ENCODE results near the gene HLA-E. TPM values are rescaled to one million over a fixed set of nuclear protein-coding genes. Genes with fewer than 3 reads are reported as not detected.
"Not testable (repeated sequence)": the region's sequence is repeated elsewhere in the genome, so short reads cannot be mapped to it uniquely, and the experiment has no call there.

The HLA-E gene
- total and polyA plus RNA-seq, 2 donors (not counting 3 experiments of a cell fraction or from before 2014, with no cell fraction given), result 271 to 298 TPM

DNA sequence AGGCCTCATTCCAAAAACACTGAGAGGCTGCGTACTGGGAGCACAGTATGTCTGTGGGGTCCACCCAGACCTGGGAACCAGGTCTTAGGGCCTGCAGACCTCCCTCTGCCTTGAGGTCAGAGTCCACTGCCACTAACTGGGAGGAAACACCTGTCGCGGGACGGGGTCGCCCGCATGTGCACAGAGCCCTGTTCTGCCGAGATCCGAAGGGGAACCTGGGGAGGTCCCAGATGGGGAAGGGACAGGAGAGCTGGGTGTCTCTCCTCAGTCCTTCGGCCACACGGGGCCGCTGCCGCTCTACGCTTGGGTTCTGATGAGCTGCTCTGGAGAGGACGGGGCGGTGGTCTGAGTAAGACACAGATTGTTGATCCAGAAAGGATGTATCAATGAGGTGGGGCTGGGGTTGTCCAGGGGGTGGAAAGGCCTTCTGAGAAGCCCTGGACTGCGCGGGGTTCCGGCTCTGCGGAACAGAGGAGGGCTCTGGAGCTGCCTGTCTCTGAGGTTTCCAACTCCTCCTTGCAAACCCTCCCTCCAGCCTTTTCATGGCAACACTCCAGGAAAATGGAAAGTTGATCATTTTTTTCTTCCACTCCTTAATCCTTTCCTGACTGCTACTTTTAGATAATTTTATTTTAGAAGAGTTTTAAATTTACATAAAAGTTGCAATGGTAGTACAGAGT lies 7.2 kb upstream of the HLA-E start:
- H4K20me1 ChIP-seq (replicated peaks; ENCODE audit: control insufficient read depth, extremely low read depth, insufficient read depth, low read length); BruUV-seq (replicated peaks); H3K36me3 ChIP-seq (ENCODE audit: control insufficient read depth in 2 of 2, extremely low read depth in 1 of 2, insufficient read depth in 2 of 2, low read length in 2 of 2); H3K9me3 ChIP-seq (replicated peaks; ENCODE audit: control insufficient read depth, insufficient read depth, low read length); dilution Hi-C loops (cut with MboI; ENCODE audit: extremely low pct_ligation_motif_present, low sequenced_read_pairs); H3K4me3 ChIP-seq (replicated peaks in 1 of 3; ENCODE audit: insufficient read depth in 1 of 3, low read depth in 1 of 3, low read length in 3 of 3); H3K79me2 ChIP-seq (ENCODE audit: control insufficient read depth, insufficient read depth, low read length); H3K9ac ChIP-seq (replicated peaks; ENCODE audit: extremely low read depth, insufficient read depth, low read length); H2AFZ ChIP-seq (ENCODE audit: low read depth, low read length); H3K27ac ChIP-seq (ENCODE audit: insufficient read depth, low read depth, low read length); H3K9me1 ChIP-seq (replicated peaks; ENCODE audit: control insufficient read depth, extremely low read depth, insufficient read depth, low read length): not testable (repeated sequence)
- peak; percentile 77 for DNase-seq (ENCODE audit: low read depth, low spot score)
- Histone ChIP-seq H3K4me2 (ENCODE audit: insufficient read depth, low read length) (peak overlapping the region; percentile 10), H3K4me1 (ENCODE audit: control insufficient read depth, extremely low read depth, insufficient read depth, low read length) (peaks cover 11% of the 10 kb centered on the region), H3K27me3 (ENCODE audit: control insufficient read depth in 2 of 2, insufficient read depth in 2 of 2, low read length in 2 of 2) (peaks cover 36 to 42% of the 10 kb centered on the region in 2 experiments)
- intact Hi-C loops (cut with micrococcal nuclease), result loop anchor here (1.0 to 10.0 kb wide), 6 partner anchors 29 to 603 kb away; partner anchors contain the start of genes DHX16 and TUBB
- CTCF ChIA-PET, result interaction anchor here (0.6 to 9.8 kb wide), 44 partner anchors 8 to 711 kb away, joined by 3 to 522 read pairs (median 5); partner anchors contain the start of genes ABCF1, DHX16, MDC1 and PRR3
- POLR2A ChIA-PET, result interaction anchor here (0.6 to 1.7 kb wide), 4 partner anchors 63 to 133 kb away, joined by 4 to 12 read pairs (median 6); no protein-coding TSS in a partner anchor
- FAIRE-seq, result peak; percentile 87
- TF ChIP-seq, protein P1, sequence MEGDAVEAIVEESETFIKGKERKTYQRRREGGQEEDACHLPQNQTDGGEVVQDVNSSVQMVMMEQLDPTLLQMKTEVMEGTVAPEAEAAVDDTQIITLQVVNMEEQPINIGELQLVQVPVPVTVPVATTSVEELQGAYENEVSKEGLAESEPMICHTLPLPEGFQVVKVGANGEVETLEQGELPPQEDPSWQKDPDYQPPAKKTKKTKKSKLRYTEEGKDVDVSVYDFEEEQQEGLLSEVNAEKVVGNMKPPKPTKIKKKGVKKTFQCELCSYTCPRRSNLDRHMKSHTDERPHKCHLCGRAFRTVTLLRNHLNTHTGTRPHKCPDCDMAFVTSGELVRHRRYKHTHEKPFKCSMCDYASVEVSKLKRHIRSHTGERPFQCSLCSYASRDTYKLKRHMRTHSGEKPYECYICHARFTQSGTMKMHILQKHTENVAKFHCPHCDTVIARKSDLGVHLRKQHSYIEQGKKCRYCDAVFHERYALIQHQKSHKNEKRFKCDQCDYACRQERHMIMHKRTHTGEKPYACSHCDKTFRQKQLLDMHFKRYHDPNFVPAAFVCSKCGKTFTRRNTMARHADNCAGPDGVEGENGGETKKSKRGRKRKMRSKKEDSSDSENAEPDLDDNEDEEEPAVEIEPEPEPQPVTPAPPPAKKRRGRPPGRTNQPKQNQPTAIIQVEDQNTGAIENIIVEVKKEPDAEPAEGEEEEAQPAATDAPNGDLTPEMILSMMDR (IDR thresholded peaks at IDR 0.05; ENCODE audit: extremely low read depth in 1 of 2, insufficient read depth in 1 of 2, low read depth in 1 of 2, low read length in 2 of 2), result peak; percentile 81 to 88

DNA sequence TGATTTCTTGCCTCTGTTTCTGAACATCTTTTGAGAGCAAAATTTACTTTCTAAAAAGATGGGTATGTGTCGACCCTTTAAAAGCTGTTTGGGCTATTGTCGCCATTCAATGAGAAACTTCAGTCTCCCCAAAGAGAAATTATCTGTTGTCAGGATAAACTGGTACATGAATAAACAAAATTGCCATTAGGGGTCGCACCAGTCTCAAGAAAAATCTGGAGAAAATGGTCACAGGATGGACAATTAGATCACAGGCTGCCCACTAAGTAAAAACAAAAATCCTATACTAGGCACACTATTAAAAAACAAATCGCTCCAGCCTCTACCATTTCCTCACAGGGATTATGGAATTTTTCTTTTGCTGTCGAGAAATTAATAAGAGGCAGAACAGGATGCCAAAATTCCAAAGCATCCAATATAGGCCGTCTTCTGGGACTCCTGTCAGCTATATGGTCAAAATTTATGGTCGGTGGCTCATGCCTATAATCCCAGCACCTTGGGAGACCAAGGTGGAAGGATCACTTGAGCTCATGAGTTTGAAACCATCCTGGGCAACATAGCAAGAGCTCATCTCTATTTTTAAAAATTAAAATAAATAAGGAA lies 5.5 kb upstream of the HLA-E start:
- intact Hi-C loops (cut with micrococcal nuclease), result loop anchor here (1.0 to 10.0 kb wide), 8 partner anchors 49 to 601 kb away; partner anchors contain the start of genes ABCF1 and TUBB
- no peak overlapping the region for H3K9ac ChIP-seq (replicated peaks; ENCODE audit: extremely low read depth, insufficient read depth, low read length)
- no peaks in the 10 kb centered on the region for H4K20me1 ChIP-seq (replicated peaks; ENCODE audit: control insufficient read depth, extremely low read depth, insufficient read depth, low read length)
- H3K4me2 ChIP-seq (ENCODE audit: insufficient read depth, low read length), result no peak overlapping the region
- DNase-seq (ENCODE audit: low read depth, low spot score) (peak; percentile 84), FAIRE-seq (peak; percentile 94)
- POLR2A ChIA-PET, result interaction anchor here (3.3 kb wide), 1 partner anchor 49 kb away, joined by 10 read pairs; no protein-coding TSS in a partner anchor
- H2AFZ ChIP-seq (ENCODE audit: low read depth, low read length), result no peak overlapping the region
- no TSS peak for BruUV-seq (replicated peaks)
- CTCF ChIA-PET, result interaction anchor here (0.8 to 9.8 kb wide), 19 partner anchors 10 to 603 kb away, joined by 3 to 522 read pairs (median 6); partner anchors contain the start of genes ABCF1 and PRR3
- no peaks in the 10 kb centered on the region for H3K36me3 ChIP-seq (ENCODE audit: control insufficient read depth in 2 of 2, extremely low read depth in 1 of 2, insufficient read depth in 2 of 2, low read length in 2 of 2)
- no peaks in the 10 kb centered on the region for H3K79me2 ChIP-seq (ENCODE audit: control insufficient read depth, insufficient read depth, low read length)
- H3K4me1 ChIP-seq (ENCODE audit: control insufficient read depth, extremely low read depth, insufficient read depth, low read length), result peaks cover 11% of the 10 kb centered on the region
- no peaks in the 10 kb centered on the region for H3K9me3 ChIP-seq (replicated peaks; ENCODE audit: control insufficient read depth, insufficient read depth, low read length)
- TF ChIP-seq POLR2AphosphoS5 (IDR thresholded peaks at IDR 0.05; ENCODE audit: insufficient read depth, low read depth, low read length), result no peak
- TF ChIP-seq, protein P1 (IDR thresholded peaks at IDR 0.05; ENCODE audit: extremely low read depth in 1 of 2, insufficient read depth in 1 of 2, low read depth in 1 of 2, low read length in 2 of 2), result peak; percentile 36 to 40
- no peak for TF ChIP-seq FOS (IDR thresholded peaks at IDR 0.05; ENCODE audit: borderline replicate concordance, insufficient read depth, low read length)
- dilution Hi-C loops (cut with MboI; ENCODE audit: extremely low pct_ligation_motif_present, low sequenced_read_pairs), result no loop called here
- H3K27ac ChIP-seq (ENCODE audit: insufficient read depth, low read depth, low read length), result no peak overlapping the region
- H3K27me3 ChIP-seq (ENCODE audit: control insufficient read depth in 2 of 2, insufficient read depth in 2 of 2, low read length in 2 of 2), result peaks cover 29 to 32% of the 10 kb centered on the region in 2 experiments
- H3K9me1 ChIP-seq (replicated peaks; ENCODE audit: control insufficient read depth, extremely low read depth, insufficient read depth, low read length), result no peaks in the 10 kb centered on the region
- no peak overlapping the region for H3K4me3 ChIP-seq (replicated peaks in 1 of 3; ENCODE audit: insufficient read depth in 1 of 3, low read depth in 1 of 3, low read length in 3 of 3)
